ENCODE data around the gene KATNA1. TPM values are rescaled to one million over a fixed set of nuclear protein-coding genes. Genes with fewer than 3 reads are reported as not detected.

Gene KATNA1
- total RNA-seq, 1 donor from 2014 or later, result 16.3 TPM

DNA sequence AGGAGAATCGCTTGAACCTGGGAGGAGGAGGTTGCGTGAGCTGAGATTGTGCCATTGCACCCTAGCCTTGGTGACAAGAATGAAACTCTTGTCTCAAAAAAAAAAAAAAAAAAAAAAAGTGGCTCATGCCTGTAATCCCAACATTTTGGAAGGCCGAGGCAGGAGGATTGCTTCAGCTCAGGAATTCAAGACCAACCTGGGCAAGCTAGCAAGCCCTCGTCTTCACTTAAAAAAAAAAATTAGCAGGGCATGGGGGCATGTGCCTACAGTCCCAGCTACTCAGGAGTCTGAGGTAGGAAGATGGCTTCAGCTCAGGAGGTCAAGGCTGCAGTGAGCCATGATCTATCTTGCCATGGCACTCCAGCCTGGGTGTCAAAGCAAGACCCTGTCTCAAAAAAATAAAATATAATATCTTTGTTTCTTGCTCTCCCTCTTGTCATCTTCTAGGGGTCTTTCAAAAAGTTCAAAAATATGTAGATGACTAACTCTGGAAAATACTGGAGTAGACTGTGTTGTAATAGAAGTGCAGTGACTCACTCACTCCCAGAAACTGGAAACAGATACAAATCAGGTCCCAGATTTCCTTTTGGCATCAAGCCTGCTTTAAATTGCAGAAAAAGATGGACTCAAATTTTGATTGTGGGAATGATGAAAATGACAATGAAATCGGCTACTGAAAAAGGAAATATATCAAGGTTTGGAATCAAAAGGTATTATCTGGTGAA is 85.1 kb downstream of the KATNA1 start:
- TF ChIP-seq, protein P1, sequence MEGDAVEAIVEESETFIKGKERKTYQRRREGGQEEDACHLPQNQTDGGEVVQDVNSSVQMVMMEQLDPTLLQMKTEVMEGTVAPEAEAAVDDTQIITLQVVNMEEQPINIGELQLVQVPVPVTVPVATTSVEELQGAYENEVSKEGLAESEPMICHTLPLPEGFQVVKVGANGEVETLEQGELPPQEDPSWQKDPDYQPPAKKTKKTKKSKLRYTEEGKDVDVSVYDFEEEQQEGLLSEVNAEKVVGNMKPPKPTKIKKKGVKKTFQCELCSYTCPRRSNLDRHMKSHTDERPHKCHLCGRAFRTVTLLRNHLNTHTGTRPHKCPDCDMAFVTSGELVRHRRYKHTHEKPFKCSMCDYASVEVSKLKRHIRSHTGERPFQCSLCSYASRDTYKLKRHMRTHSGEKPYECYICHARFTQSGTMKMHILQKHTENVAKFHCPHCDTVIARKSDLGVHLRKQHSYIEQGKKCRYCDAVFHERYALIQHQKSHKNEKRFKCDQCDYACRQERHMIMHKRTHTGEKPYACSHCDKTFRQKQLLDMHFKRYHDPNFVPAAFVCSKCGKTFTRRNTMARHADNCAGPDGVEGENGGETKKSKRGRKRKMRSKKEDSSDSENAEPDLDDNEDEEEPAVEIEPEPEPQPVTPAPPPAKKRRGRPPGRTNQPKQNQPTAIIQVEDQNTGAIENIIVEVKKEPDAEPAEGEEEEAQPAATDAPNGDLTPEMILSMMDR (conservative IDR thresholded peaks at IDR 0.05; ENCODE audit: low read depth, low read length), result no peak
- no peak overlapping the region for H3K4me3 ChIP-seq (ENCODE audit: low read depth, low read length)
- no peak for DNase-seq (ENCODE audit: low read depth)

DNA sequence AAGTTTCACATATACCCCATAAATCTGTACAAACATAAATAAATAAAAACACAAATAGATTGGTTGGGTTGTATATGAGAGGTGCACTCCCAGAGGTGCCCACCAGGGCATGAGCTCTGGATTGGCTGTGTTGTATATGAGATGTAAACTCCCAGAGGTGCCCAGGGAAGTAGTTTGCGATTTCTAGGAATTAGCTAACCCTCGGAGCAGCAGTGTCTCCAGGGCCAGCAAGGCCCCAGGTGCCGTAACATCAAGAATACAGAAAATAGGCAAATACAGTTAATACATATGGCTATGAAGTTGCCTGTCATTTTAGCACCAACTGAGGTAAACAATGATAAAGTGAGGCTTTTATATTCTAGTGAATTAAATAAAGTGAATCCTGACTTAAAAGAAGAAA is 87.8 kb downstream of the KATNA1 start:
- TF ChIP-seq, protein P1 (conservative IDR thresholded peaks at IDR 0.05; ENCODE audit: low read depth, low read length), result peak; percentile 61
- H3K4me3 ChIP-seq (ENCODE audit: low read depth, low read length), result no peak overlapping the region
- no peak for DNase-seq (ENCODE audit: low read depth)

DNA sequence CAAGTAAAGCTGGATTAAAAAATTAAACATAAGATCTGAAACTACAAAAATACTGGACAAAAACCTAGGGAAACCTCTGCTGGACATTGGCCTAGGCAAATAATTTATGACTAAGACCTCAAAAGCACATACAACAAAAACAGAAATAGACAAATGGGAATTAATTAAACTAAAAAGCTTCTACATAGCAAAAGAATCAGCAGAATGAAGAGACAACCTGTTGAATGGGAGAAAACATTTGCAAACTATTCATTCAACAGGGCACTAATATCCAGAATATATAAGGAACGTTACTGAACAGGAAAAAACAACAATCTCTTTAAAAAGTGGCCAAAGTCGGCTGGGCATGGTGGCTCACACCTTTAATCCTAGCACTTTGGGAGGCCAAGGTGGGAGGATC is 89.1 kb downstream of the KATNA1 start:
- no peak for DNase-seq (ENCODE audit: low read depth)
- H3K4me3 ChIP-seq (ENCODE audit: low read depth, low read length), result no peak overlapping the region
- TF ChIP-seq, protein P1 (conservative IDR thresholded peaks at IDR 0.05; ENCODE audit: low read depth, low read length), result no peak

DNA sequence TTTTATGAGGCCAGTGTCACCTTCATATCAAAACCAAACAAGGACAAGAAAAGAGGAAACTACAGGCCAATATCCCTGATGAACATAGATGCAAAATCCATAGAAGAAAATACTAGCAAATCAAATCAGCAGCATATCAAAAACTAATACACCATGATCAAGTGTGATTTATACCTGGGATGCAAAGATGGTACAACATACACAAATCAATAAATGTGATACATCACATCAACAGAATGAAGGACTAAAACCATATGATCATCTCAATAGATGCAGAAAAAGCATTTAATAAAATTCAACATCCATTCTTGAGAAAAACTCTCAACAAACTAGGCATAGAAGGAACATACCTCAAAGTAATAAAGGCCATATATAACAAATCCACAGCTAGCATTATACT is 90.5 kb downstream of the KATNA1 start:
- TF ChIP-seq, protein P1 (conservative IDR thresholded peaks at IDR 0.05; ENCODE audit: low read depth, low read length), result no peak
- no peak overlapping the region for H3K4me3 ChIP-seq (ENCODE audit: low read depth, low read length)
- no peak for DNase-seq (ENCODE audit: low read depth)

DNA sequence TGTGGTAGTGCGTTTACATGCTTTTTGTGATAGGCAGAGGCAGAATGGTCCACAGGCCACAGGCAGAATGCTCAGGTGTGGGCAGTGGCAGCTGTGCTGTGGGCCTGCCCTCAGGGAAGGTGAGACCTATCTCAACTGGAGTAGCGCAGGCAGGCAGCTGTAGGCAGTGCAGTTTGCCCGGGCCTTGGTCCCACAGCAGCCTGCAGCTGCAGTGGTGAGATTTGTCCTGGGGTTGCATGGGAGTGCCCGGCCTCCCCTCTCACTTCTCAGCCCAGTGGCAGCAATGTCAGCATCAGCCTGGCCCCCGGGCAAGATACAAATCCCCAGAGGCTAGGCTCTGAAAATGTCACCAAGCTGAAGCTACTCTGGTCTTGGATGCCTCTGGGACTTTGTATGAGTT is 96.6 kb downstream of the KATNA1 start:
- DNase-seq (ENCODE audit: low read depth), result no peak
- TF ChIP-seq, protein P1 (conservative IDR thresholded peaks at IDR 0.05; ENCODE audit: low read depth, low read length), result no peak
- H3K4me3 ChIP-seq (ENCODE audit: low read depth, low read length), result no peak overlapping the region

DNA sequence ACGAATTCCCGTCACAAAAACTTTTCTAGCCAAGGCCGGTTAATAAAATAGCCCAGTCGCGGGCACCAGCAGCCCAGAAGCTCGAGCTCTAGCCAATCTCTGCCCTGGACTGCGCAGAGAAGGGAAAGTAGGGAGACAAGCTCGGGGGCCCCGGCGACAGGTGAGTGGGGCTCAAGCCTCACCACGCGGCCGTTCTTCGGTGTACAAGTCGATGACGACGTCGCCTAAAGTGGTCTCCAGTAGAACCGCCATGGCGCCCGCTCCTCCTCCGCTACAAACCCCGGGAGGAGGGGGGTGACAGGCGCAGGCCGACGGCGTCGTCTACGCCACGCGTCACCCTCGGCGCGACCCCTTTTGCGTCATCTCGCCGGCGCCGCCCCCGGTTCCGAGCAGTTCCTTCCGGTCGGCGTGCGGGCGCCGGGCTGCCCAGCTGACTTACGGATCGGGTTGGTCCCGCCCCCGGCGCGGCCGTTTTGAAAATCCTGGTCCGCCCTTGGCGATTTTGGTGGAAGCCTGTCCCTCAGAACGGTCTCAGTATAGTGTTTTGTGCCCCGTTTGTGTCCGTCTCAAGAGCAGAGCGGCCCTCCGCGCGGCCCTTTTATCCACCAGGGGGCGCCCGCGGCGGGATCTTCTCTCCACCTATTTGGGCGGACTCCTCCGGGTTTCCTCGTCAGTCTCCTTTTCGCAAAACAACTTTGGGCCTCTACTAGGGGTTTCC is 102.6 kb downstream of the KATNA1 start, which contains the start of gene PPIL4:
TSS of gene PPIL4 (minus strand) at position 290 of the 718 bp plus-strand sequence. CDS start at position 252, 38 bp downstream.
- peak; percentile 30 for DNase-seq (ENCODE audit: low read depth)
- peak within 1 kb of the TSS; percentile 86 for H3K4me3 ChIP-seq (ENCODE audit: low read depth, low read length)
- TF ChIP-seq, protein P1 (conservative IDR thresholded peaks at IDR 0.05; ENCODE audit: low read depth, low read length), result peak; percentile 87
